ENCODE measurements around the gene CCDC27. TPM values are rescaled to one million over a fixed set of nuclear protein-coding genes. Genes with fewer than 3 reads are reported as not detected.

The CCDC27 gene
- total RNA-seq, 1 donor from 2014 or later = not detected

DNA sequence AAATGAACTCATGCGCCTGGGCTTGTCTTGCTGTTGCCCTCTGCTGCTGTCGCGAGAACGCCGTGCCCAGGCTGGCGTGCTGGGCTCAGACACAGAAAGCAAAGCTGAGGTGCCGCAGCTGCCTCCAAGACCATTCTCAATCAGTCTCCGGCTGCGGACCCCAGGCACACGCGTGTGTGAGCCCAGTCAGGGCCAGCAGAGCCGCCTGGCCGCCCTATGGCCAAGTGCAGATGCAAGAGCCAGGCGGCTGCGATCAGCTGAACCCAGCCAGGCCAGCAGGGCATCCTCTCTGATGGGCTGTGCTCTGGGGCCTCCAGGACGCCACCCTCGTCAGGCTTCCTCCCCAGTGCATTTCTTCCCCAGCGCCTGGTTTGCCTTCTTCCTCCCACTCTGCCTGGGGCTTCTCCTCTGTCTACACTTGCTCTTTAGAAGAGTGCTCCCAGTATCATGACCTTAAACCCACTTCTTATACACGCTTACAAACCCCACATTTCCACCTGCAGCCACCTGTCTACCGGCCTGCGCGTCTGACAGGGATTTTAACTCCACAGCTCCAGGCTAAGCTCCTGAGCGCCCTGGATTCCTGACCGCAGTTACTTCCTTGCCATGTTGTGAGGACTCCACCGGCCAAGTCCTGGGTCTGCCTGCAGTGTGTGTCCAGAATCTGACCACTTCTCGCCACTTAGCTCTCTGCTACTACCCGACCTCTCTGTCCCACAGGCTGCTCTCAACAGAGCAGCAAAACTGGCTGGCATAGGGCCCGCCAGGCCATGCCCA, 65.8 kb downstream of the CCDC27 start:
- no peaks in the 10 kb centered on the region for H3K27me3 Mint-ChIP-seq
- ChIA-PET POLR2A (interaction anchor here (0.6 kb wide), 1 partner anchor 37 kb away, joined by 4 read pairs; no protein-coding TSS in a partner anchor), CTCF (no interaction called here)
- peaks cover 70% of the 10 kb centered on the region for H3K36me3 Mint-ChIP-seq (ENCODE audit: low read depth)
- no peaks in the 10 kb centered on the region for H3K9me3 Mint-ChIP-seq
- H3K27ac Mint-ChIP-seq = no peak overlapping the region
- H3K4me1 Mint-ChIP-seq = no peaks in the 10 kb centered on the region
- no peak for ATAC-seq (ENCODE audit: low read depth)
- DNase-seq = no peak
- intact Hi-C loops (cut with micrococcal nuclease) = no loop called here
- no peak overlapping the region for H3K4me3 Mint-ChIP-seq
- TF ChIP-seq, protein P1, sequence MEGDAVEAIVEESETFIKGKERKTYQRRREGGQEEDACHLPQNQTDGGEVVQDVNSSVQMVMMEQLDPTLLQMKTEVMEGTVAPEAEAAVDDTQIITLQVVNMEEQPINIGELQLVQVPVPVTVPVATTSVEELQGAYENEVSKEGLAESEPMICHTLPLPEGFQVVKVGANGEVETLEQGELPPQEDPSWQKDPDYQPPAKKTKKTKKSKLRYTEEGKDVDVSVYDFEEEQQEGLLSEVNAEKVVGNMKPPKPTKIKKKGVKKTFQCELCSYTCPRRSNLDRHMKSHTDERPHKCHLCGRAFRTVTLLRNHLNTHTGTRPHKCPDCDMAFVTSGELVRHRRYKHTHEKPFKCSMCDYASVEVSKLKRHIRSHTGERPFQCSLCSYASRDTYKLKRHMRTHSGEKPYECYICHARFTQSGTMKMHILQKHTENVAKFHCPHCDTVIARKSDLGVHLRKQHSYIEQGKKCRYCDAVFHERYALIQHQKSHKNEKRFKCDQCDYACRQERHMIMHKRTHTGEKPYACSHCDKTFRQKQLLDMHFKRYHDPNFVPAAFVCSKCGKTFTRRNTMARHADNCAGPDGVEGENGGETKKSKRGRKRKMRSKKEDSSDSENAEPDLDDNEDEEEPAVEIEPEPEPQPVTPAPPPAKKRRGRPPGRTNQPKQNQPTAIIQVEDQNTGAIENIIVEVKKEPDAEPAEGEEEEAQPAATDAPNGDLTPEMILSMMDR (IDR thresholded peaks at IDR 0.05) = no peak

GRCh38 chr1:3819771-3820200, 67.5 kb downstream of the CCDC27 start:
- TF ChIP-seq, protein P1 (IDR thresholded peaks at IDR 0.05) = no peak
- Mint-ChIP-seq H3K27ac (no peak overlapping the region), H3K4me1 (no peaks in the 10 kb centered on the region), H3K27me3 (no peaks in the 10 kb centered on the region), H3K4me3 (no peak overlapping the region), H3K36me3 (ENCODE audit: low read depth) (peaks cover 72% of the 10 kb centered on the region), H3K9me3 (no peaks in the 10 kb centered on the region)
- DNase-seq = no peak
- no peak for ATAC-seq (ENCODE audit: low read depth)
- ChIA-PET CTCF (no interaction called here), POLR2A (no interaction called here)
- intact Hi-C loops (cut with micrococcal nuclease) = no loop called here

GRCh38 chr1:3820316-3820715, 68.1 kb downstream of the CCDC27 start:
- ChIA-PET POLR2A (no interaction called here), CTCF (no interaction called here)
- Mint-ChIP-seq H3K9me3 (no peaks in the 10 kb centered on the region), H3K27ac (no peak overlapping the region), H3K27me3 (no peaks in the 10 kb centered on the region), H3K4me3 (no peak overlapping the region), H3K4me1 (no peaks in the 10 kb centered on the region), H3K36me3 (ENCODE audit: low read depth) (peaks cover 70% of the 10 kb centered on the region)
- intact Hi-C loops (cut with micrococcal nuclease) = no loop called here
- no peak for ATAC-seq (ENCODE audit: low read depth)
- DNase-seq = no peak
- TF ChIP-seq, protein P1 (IDR thresholded peaks at IDR 0.05) = no peak

- CTCF ChIA-PET = no interaction called here
- DNase-seq = no peak
- no peak for ATAC-seq (ENCODE audit: low read depth)
- Mint-ChIP-seq H3K27ac (no peak overlapping the region), H3K4me3 (no peak overlapping the region), H3K27me3 (no peaks in the 10 kb centered on the region), H3K36me3 (ENCODE audit: low read depth) (peaks cover 72% of the 10 kb centered on the region), H3K4me1 (no peaks in the 10 kb centered on the region), H3K9me3 (no peaks in the 10 kb centered on the region)
- intact Hi-C loops (cut with micrococcal nuclease) = no loop called here
- TF ChIP-seq, protein P1 (IDR thresholded peaks at IDR 0.05) = no peak
- POLR2A ChIA-PET = no interaction called here
Measured at GRCh38 chr1:3821004-3821403, 68.8 kb downstream of the CCDC27 start.

Other genes with a start within 250 kb of the CCDC27 start
- gene MEGF6, start 140.9 kb upstream of the CCDC27 start, total RNA-seq = 8.5 and 10.9 TPM in 2 replicates
- 26.5 and 27.0 TPM in 2 replicates for gene TPRG1L, start 127.4 kb upstream of the CCDC27 start, total RNA-seq
- gene WRAP73, start 102.3 kb upstream of the CCDC27 start, total RNA-seq = 27.0 and 30.1 TPM in 2 replicates
- gene TP73, start 99.9 kb upstream of the CCDC27 start, total RNA-seq = 2.1 and 2.6 TPM in 2 replicates
- 2.8 and 3.8 TPM in 2 replicates for gene SMIM1, start 20.3 kb downstream of the CCDC27 start, total RNA-seq
- 40.3 and 43.3 TPM in 2 replicates for gene LRRC47, start 44.0 kb downstream of the CCDC27 start, total RNA-seq
- gene CEP104, start 104.8 kb downstream of the CCDC27 start, total RNA-seq = 38.0 and 45.1 TPM in 2 replicates
- 9.3 and 10.5 TPM in 2 replicates for gene DFFB, start 105.0 kb downstream of the CCDC27 start, total RNA-seq
- gene C1orf174, start 147.8 kb downstream of the CCDC27 start, total RNA-seq = 26.2 and 27.5 TPM in 2 replicates

Measured in activated B cell treated with CpG ODN at 0.5 μM for 24 hours (primary cell).